CD4-positive, alpha-beta T cell treated with Interleukin-17A for 4 hours (primary cell): Measurements from ENCODE around the gene SSR1.
"Not testable (repeated sequence)": the region's sequence is repeated elsewhere in the genome, so short reads cannot be mapped to it uniquely, and the experiment has no call there.

Experiments
- DNase-seq: peaks from one replicate; pipeline ENCODE4 v3.0.0-alpha.2; 2020; ENCODE audit warnings: mixed read lengths

SSR1 gene

GRCh38 chr6:7316658-7317533, 3.9 kb upstream of the SSR1 start:
- no peak for DNase-seq

- no peak for DNase-seq
Measured at GRCh38 chr6:7315948-7316365, 3.0 kb upstream of the SSR1 start.

- not testable (repeated sequence) for DNase-seq
Measured at GRCh38 chr6:7315087-7315947, 2.3 kb upstream of the SSR1 start.

GRCh38 chr6:7314414-7314813, 1.4 kb upstream of the SSR1 start:
- no peak for DNase-seq

- no peak for DNase-seq
Measured at GRCh38 chr6:7313505-7314165, 636 bp upstream of the SSR1 start.

- DNase-seq, result no peak
Measured at GRCh38 chr6:7311917-7312615, 933 bp downstream of the SSR1 start.

GRCh38 chr6:7311176-7311575, 1.8 kb downstream of the SSR1 start:
- no peak for DNase-seq

GRCh38 chr6:7309050-7309449, 3.9 kb downstream of the SSR1 start:
- no peak for DNase-seq

GRCh38 chr6:7307533-7307932, 5.5 kb downstream of the SSR1 start:
- no peak for DNase-seq

GRCh38 chr6:7304821-7305220, 8.2 kb downstream of the SSR1 start:
- DNase-seq, result no peak

- DNase-seq, result no peak
Measured at GRCh38 chr6:7301702-7302101, 11.3 kb downstream of the SSR1 start.

GRCh38 chr6:7300926-7301325, 12.1 kb downstream of the SSR1 start:
- DNase-seq, result no peak

GRCh38 chr6:7298113-7298512, 14.9 kb downstream of the SSR1 start:
- no peak for DNase-seq

- DNase-seq, result no peak
Measured at GRCh38 chr6:7296602-7297001, 16.4 kb downstream of the SSR1 start.

- no peak for DNase-seq
Measured at GRCh38 chr6:7295916-7296315, 17.1 kb downstream of the SSR1 start.

GRCh38 chr6:7292596-7293255, 20.3 kb downstream of the SSR1 start:
- DNase-seq, result no peak

GRCh38 chr6:7290079-7290478, 22.9 kb downstream of the SSR1 start:
- DNase-seq, result no peak

- no peak for DNase-seq
Measured at GRCh38 chr6:7285416-7285815, 27.6 kb downstream of the SSR1 start.

GRCh38 chr6:7283676-7284075, 29.3 kb downstream of the SSR1 start:
- no peak for DNase-seq

GRCh38 chr6:7282097-7282906, 30.7 kb downstream of the SSR1 start:
- no peak for DNase-seq

- no peak for DNase-seq
Measured at GRCh38 chr6:7276199-7276524, 36.8 kb downstream of the SSR1 start.
